Mucosa of stomach (tissue), 1 donor: ENCODE results near the gene ICA1.

Experiments used
- H3K27me3 ChIP-seq: one replicate; pipeline ENCODE4 v1.7.0; 2013; ENCODE audit warnings: mild to moderate bottlenecking, low read length; ENCODE audit not compliant: control insufficient read depth, insufficient read depth
- H3K36me3 ChIP-seq: one replicate; pipeline ENCODE4 v1.7.0; 2013; ENCODE audit warnings: low read length; ENCODE audit not compliant: control insufficient read depth, insufficient read depth
- H3K4me1 ChIP-seq: one replicate; pipeline ENCODE4 v1.7.0; 2013; ENCODE audit warnings: mild to moderate bottlenecking, low read length; ENCODE audit not compliant: control insufficient read depth, insufficient read depth
- H3K4me3 ChIP-seq: one replicate; pipeline ENCODE4 v1.7.0; 2013; ENCODE audit warnings: low read length
- H3K9ac ChIP-seq: one replicate; pipeline ENCODE4 v1.7.0; 2013; ENCODE audit warnings: mild to moderate bottlenecking, low read length, moderate library complexity
- H3K9me3 ChIP-seq: one replicate; pipeline ENCODE4 v1.7.0; 2013; ENCODE audit warnings: mild to moderate bottlenecking, low read length, moderate library complexity; ENCODE audit not compliant: control insufficient read depth
- donor health status: Pancreatic carcinoma.

The ICA1 gene

GRCh38 chr7:8143151-8143874 is 118.7 kb downstream of the ICA1 start:
- Histone ChIP-seq H3K27me3 (no peaks in the 10 kb centered on the region), H3K4me1 (no peaks in the 10 kb centered on the region), H3K4me3 (no peak overlapping the region), H3K9ac (no peak overlapping the region), H3K36me3 (no peaks in the 10 kb centered on the region), H3K9me3 (no peaks in the 10 kb centered on the region)

GRCh38 chr7:8142477-8142876 is 119.5 kb downstream of the ICA1 start:
- no peaks in the 10 kb centered on the region for H3K4me1 ChIP-seq
- no peaks in the 10 kb centered on the region for H3K36me3 ChIP-seq
- H3K9ac ChIP-seq = no peak overlapping the region

GRCh38 chr7:8141070-8141469 is 120.9 kb downstream of the ICA1 start:
- Histone ChIP-seq H3K4me1 (no peaks in the 10 kb centered on the region), H3K27me3 (no peaks in the 10 kb centered on the region), H3K36me3 (no peaks in the 10 kb centered on the region), H3K4me3 (no peak overlapping the region), H3K9ac (no peak overlapping the region), H3K9me3 (no peaks in the 10 kb centered on the region)

More at GRCh38 chr7:8142477-8142876, 119.5 kb downstream of the ICA1 start:
- Histone ChIP-seq H3K4me3 (no peak overlapping the region), H3K27me3 (no peaks in the 10 kb centered on the region), H3K9me3 (no peaks in the 10 kb centered on the region)

GRCh38 chr7:8136051-8136730 is 125.8 kb downstream of the ICA1 start:
- Histone ChIP-seq H3K9me3 (no peaks in the 10 kb centered on the region), H3K4me1 (no peaks in the 10 kb centered on the region), H3K4me3 (no peak overlapping the region), H3K27me3 (no peaks in the 10 kb centered on the region), H3K9ac (no peak overlapping the region), H3K36me3 (no peaks in the 10 kb centered on the region)

- H3K9me3 ChIP-seq = no peaks in the 10 kb centered on the region
Measured at GRCh38 chr7:8135417-8135816, 126.5 kb downstream of the ICA1 start.

GRCh38 chr7:8134089-8134733 is 127.8 kb downstream of the ICA1 start:
- Histone ChIP-seq H3K27me3 (no peaks in the 10 kb centered on the region), H3K9ac (no peak overlapping the region), H3K4me3 (no peak overlapping the region)

More at GRCh38 chr7:8135417-8135816, 126.5 kb downstream of the ICA1 start:
- Histone ChIP-seq H3K27me3 (no peaks in the 10 kb centered on the region), H3K4me3 (no peak overlapping the region), H3K36me3 (no peaks in the 10 kb centered on the region), H3K4me1 (no peaks in the 10 kb centered on the region), H3K9ac (no peak overlapping the region)

GRCh38 chr7:8133188-8133848 is 128.6 kb downstream of the ICA1 start:
- Histone ChIP-seq H3K4me1 (no peaks in the 10 kb centered on the region), H3K9me3 (no peaks in the 10 kb centered on the region), H3K27me3 (no peaks in the 10 kb centered on the region), H3K36me3 (no peaks in the 10 kb centered on the region), H3K4me3 (no peak overlapping the region), H3K9ac (no peak overlapping the region)

More at GRCh38 chr7:8134089-8134733, 127.8 kb downstream of the ICA1 start:
- H3K36me3 ChIP-seq = no peaks in the 10 kb centered on the region
- no peaks in the 10 kb centered on the region for H3K9me3 ChIP-seq
- H3K4me1 ChIP-seq = no peaks in the 10 kb centered on the region

GRCh38 chr7:8131694-8132605 is 130.0 kb downstream of the ICA1 start:
- H3K9me3 ChIP-seq = no peaks in the 10 kb centered on the region
- no peaks in the 10 kb centered on the region for H3K36me3 ChIP-seq
- no peaks in the 10 kb centered on the region for H3K4me1 ChIP-seq
- no peak overlapping the region for H3K9ac ChIP-seq
- H3K27me3 ChIP-seq = no peaks in the 10 kb centered on the region
- H3K4me3 ChIP-seq = no peak overlapping the region

- Histone ChIP-seq H3K36me3 (no peaks in the 10 kb centered on the region), H3K4me3 (no peak overlapping the region), H3K4me1 (no peaks in the 10 kb centered on the region), H3K9me3 (no peaks in the 10 kb centered on the region), H3K27me3 (no peaks in the 10 kb centered on the region), H3K9ac (no peak overlapping the region)
Measured at GRCh38 chr7:8130663-8131062, 131.3 kb downstream of the ICA1 start.

GRCh38 chr7:8129318-8129659 is 132.7 kb downstream of the ICA1 start:
- no peaks in the 10 kb centered on the region for H3K4me1 ChIP-seq
- no peaks in the 10 kb centered on the region for H3K27me3 ChIP-seq
- H3K4me3 ChIP-seq = no peak overlapping the region
- H3K36me3 ChIP-seq = no peaks in the 10 kb centered on the region
- H3K9me3 ChIP-seq = no peaks in the 10 kb centered on the region
- no peak overlapping the region for H3K9ac ChIP-seq
